ENCODE results near the gene DIPK1B.
A peak's percentile ranks its signal among the peaks of the same experiment; 100 is the strongest.
"Not testable (repeated sequence)": the region's sequence is repeated elsewhere in the genome, so short reads cannot be mapped to it uniquely, and the experiment has no call there.

DIPK1B gene

GRCh38 chr9:136698635-136699246 is 13.6 kb upstream of the DIPK1B start:
- no peak for DNase-seq

DNA sequence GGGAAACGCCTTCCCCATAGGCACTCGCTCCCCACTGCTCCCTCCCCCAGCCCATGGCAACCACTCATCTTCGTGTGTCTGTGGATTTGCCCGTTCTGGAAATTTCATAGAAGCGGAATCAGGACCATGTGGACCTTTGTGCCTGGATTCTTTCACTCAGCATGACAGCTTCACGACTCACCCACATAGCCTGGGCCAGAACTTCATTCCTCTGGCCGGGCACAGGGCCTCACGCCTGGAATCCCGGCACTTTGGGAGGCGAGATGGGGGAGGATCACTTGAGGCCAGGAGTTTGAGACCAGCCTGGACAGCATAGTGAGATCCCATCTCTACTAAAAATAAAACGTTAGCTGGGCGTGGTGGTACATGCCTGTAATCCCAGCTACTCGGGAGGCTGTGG is 12.1 kb upstream of the DIPK1B start:
- DNase-seq: peak; percentile 31

DNA sequence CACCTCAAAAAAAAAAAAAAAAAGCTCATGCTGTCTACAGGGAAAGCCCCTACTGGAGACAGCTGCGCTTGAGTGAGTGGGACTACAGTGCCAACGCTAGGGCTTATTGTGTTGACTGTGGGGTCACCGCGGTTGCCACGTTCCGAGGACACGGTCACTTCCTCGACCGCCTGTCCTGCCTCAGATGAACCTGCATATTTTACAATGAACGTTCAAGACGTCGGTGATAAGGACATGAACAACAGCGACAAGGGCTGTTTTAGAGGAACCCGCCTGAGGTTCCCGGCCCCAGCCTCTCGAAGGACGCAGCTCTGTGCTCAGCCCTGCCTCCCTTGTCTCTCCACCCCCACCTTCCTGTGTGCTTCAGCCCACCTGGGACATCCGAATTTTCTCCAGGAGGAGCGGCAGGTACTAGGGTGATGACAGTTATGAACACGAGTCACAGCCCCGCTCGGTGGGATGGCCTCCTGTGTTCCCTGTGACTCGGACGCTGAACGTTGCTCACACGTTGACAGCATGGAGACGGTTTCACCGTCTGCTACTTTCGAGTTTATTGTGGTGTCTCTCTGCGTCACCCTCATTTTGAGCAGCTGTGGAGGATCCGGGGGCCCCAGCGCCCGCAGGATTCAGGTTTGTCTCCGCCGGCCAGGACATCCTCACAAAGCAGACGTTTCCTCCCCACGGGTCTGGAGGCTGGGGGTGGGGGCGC is 11.3 kb upstream of the DIPK1B start:
- DNase-seq: no peak

- DNase-seq: no peak
Observed at GRCh38 chr9:136701668-136702053, 10.7 kb upstream of the DIPK1B start.

- DNase-seq: no peak
Observed at GRCh38 chr9:136703276-136703860, 9.0 kb upstream of the DIPK1B start.

- DNase-seq: not testable (repeated sequence)
Observed at GRCh38 chr9:136704741-136705140, 7.6 kb upstream of the DIPK1B start.

- DNase-seq: no peak
Observed at GRCh38 chr9:136705564-136705963, 6.8 kb upstream of the DIPK1B start.

GRCh38 chr9:136707011-136707410 is 5.4 kb upstream of the DIPK1B start:
- no peak for DNase-seq

- DNase-seq: no peak
Observed at GRCh38 chr9:136707849-136708517, 4.4 kb upstream of the DIPK1B start.

DNA sequence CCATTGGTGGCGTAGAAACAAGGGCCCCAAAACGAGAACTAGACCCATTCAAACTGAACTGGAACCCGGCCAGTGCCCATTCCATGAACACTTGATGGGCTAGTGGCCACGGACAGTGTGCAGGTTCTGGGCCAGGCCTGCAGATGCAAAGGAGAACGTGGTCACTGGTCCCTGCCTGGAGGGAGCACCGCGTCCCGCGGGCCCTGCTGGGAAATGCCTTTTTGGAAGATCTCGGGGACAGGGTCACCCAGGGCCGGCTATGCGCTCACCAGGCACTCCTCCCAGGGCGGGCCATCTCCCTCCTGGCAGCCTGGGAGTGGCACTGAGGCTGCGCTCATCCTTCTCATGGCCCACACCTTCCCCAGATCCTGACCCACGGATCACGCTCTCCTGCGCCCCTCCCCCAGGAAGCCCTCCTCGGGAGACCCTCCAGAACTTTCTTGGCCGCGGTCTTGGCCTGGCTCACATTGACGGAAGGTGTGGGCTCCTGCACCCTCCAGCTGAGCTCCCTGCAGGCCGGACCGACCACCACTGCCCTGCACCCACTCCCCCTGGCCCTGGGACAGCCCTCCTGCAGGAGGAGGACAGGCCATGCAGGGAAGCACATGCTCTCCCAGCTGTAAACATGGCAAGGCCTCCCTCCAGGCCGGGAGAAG is 2.8 kb upstream of the DIPK1B start:
- DNase-seq: no peak

- no peak for DNase-seq
Observed at GRCh38 chr9:136710543-136710942, 1.8 kb upstream of the DIPK1B start.

DNA sequence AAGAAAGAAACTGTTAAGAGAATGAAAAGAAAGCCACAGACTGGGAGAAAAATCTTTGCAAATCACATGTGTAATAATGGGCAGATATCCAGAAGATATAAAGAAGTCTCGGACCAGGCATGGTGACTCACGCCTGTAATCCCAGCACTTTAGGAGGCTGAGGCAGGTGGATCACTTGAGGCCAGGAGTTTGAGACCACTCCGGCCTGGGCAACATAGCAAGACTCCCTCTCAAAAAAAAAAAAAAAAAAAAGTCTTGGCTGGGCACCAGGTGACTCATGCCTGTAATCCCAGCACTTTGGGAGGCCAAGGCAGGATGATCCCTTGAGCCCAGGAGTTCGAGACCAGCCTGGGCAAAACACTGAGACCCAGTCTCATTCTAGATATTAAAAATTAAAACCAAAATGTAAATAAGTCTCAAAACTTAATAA is 1.1 kb upstream of the DIPK1B start:
- DNase-seq: peak; percentile 53

- DNase-seq: no peak
Observed at GRCh38 chr9:136712690-136713544, 545 bp downstream of the DIPK1B start.

DNA sequence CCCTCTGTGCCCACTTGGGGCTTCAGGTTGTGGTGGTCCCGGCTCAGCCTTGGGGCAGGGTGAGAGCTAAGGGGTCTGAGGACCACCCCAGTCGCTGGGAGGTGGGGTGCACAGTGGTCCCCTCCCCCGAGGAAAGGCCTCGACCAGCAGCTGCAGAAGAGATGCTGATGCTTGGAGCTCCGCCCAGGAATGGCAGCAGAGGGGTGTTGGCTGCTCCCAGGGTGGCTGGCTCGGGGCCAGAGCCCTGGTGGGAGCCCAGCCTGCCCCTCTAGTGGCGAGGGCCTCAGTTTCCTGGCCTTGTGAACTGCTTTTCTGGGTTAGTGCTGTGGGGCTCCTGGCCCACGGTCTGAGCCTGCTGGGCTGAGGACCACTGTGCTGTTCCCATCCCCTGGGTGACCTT is 1.2 kb downstream of the DIPK1B start:
- DNase-seq: no peak

- no peak for DNase-seq
Observed at GRCh38 chr9:136714096-136714892, 1.9 kb downstream of the DIPK1B start.

GRCh38 chr9:136714893-136715274 is 2.5 kb downstream of the DIPK1B start:
- no peak for DNase-seq

DNA sequence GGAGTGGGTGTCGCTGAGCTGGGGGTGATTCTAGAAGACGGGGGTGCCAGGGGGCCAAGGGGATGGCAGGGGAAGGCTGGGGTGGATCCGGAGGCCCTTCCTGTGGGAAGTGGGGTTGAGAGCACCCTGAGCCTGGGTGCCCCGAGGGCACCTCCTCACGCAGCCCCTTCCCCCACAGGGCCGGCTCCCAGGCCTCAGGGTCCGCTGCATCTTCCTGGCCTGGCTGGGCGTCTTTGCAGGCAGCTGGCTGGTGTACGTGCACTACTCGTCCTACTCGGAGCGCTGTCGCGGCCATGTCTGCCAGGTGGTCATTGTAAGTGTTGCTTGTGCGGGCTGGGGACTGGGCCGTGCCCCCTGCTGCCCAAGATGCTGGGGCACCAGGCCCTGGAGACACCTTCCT is 5.0 kb downstream of the DIPK1B start:
- no peak for DNase-seq

- DNase-seq: no peak
Observed at GRCh38 chr9:136718345-136719194, 6.2 kb downstream of the DIPK1B start.

DNA sequence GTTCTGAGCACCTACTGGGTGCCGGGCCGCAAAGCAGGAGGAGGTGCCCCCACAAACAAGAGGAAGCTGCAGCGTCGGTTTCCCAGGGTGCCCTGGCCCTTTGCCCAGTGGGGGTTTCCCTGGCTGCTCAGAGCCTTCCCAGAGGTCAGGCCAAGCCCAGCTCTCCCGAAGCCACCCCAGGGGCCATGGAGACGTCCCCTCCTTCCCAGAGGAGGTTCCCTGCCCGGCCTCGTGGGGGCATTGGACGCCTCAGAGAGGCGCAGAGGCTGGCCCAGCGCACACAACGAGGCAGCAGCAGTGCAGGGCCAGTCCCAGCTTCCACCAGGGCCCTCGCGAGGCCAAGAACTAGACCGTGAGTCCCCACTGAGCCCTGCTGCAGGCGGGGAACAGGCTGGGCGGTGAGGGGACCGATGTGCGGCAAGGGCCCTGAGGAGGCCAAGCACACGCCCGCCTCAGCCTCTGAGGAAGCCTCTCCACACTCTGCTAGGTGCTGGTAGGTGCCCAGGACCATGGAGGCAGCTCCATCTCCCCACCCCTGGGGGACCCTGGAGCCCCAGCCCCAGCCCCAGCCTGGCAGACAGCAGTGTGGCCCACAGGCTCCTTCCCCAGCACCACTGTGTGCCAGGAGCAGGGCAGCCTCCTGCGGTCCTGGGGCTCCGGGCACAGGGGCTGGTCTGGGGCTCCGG is 7.0 kb downstream of the DIPK1B start:
- no peak for DNase-seq

Measured in fibroblast of skin of abdomen (primary cell).